OCI-LY3 (cell line): ENCODE results near the gene NEK11.

Experiments
- CTCF ChIP-seq: fragments of 200-600, 300-600 bp; sonication (generic); IDR thresholded peaks from 2 replicates; pipeline ENCODE4 v1.5.1; 2014; ENCODE audit warnings: antibody characterized with exemption, low read length, low read depth
- EZH2phosphoT487 ChIP-seq: fragments of 200-600 bp; shearing (Covaris generic); IDR thresholded peaks from 2 replicates; pipeline ENCODE4 v1.6.1; 2018; ENCODE audit warnings: antibody characterized with exemption, mixed run types, low read depth

GRCh38 chr3:131194816-131195215 lies 168.1 kb downstream of the NEK11 start:
- TF ChIP-seq CTCF (no peak), EZH2phosphoT487 (no peak)
